Astrocyte (in vitro differentiated cells and primary cell): ENCODE results near the gene SLCO2A1. TPM values are rescaled to one million over a fixed set of nuclear protein-coding genes. Genes with fewer than 3 reads are reported as not detected.

ENCODE experiments used
- DNase-seq: peaks from one replicate; pipeline ENCODE4 v3.0.0-alpha.2; 2010; ENCODE audit warnings: low read depth
- FAIRE-seq: peaks from 2 replicates; lab custom pipeline; 2011; peaks lifted over from hg19 to GRCh38; lab: Jason Lieb, UNC
- H2AFZ ChIP-seq: 2 replicates; pipeline ENCODE4 v1.6.0; 2012; ENCODE audit warnings: low read depth, low read length, inconsistent platforms
- H3K27ac ChIP-seq: 2 replicates; pipeline ENCODE4 v1.5.1; 2011; ENCODE audit warnings: low read depth, low read length, inconsistent platforms
- H3K27me3 ChIP-seq: 2 replicates; pipeline ENCODE4 v1.6.0; 2011; ENCODE audit warnings: low read length, inconsistent platforms; ENCODE audit not compliant: insufficient read depth
- H3K36me3 ChIP-seq: 2 replicates; pipeline ENCODE4 v1.5.1; 2011; ENCODE audit warnings: low read length, inconsistent platforms; ENCODE audit not compliant: insufficient read depth
- H3K4me1 ChIP-seq: 2 replicates; pipeline ENCODE4 v1.5.1; 2011; ENCODE audit warnings: low read length, inconsistent platforms; ENCODE audit not compliant: insufficient read depth
- H3K4me2 ChIP-seq: 2 replicates; pipeline ENCODE4 v1.6.0; 2012; ENCODE audit warnings: low read length, inconsistent platforms
- H3K4me3 ChIP-seq: 2 replicates; pipeline ENCODE4 v1.5.1; 2011; ENCODE audit warnings: low read depth, mild to moderate bottlenecking, low read length, inconsistent platforms; ENCODE audit not compliant: insufficient read depth
- H3K79me2 ChIP-seq: 2 replicates; pipeline ENCODE4 v1.6.0; 2012; ENCODE audit warnings: mild to moderate bottlenecking, low read length, inconsistent platforms; ENCODE audit not compliant: insufficient read depth
- H3K9ac ChIP-seq: 2 replicates; pipeline ENCODE4 v1.6.0; 2012; ENCODE audit warnings: mild to moderate bottlenecking, low read length, inconsistent platforms
- H3K9me3 ChIP-seq: 2 replicates; pipeline ENCODE4 v1.5.1; 2012; ENCODE audit warnings: low read depth, mild to moderate bottlenecking, low read length, inconsistent platforms; ENCODE audit not compliant: insufficient read depth
- H4K20me1 ChIP-seq: 2 replicates; pipeline ENCODE4 v1.6.0; 2012; ENCODE audit warnings: low read length, inconsistent platforms; ENCODE audit not compliant: insufficient read depth
- H3K27ac Mint-ChIP-seq: one replicate; pipeline ENCODE4 v1.8.0; 2021; ENCODE audit warnings: mild to moderate bottlenecking, mixed read lengths; ENCODE audit not compliant: unreplicated experiment
- H3K27me3 Mint-ChIP-seq: one replicate; pipeline ENCODE4 v1.8.0; 2021; ENCODE audit warnings: low read depth, mixed read lengths; ENCODE audit not compliant: unreplicated experiment
- H3K36me3 Mint-ChIP-seq: one replicate; pipeline ENCODE4 v1.8.0; 2021; ENCODE audit warnings: low read depth, mixed read lengths; ENCODE audit not compliant: unreplicated experiment
- H3K4me1 Mint-ChIP-seq: one replicate; pipeline ENCODE4 v1.8.0; 2021; ENCODE audit warnings: low read depth, mixed read lengths; ENCODE audit not compliant: unreplicated experiment
- H3K4me3 Mint-ChIP-seq: one replicate; pipeline ENCODE4 v1.8.0; 2021; ENCODE audit warnings: mild to moderate bottlenecking, moderate library complexity, mixed read lengths; ENCODE audit not compliant: unreplicated experiment
- H3K9me3 Mint-ChIP-seq: one replicate; pipeline ENCODE4 v1.8.0; 2021; ENCODE audit warnings: mild to moderate bottlenecking, mixed read lengths; ENCODE audit not compliant: unreplicated experiment
- EZH2 ChIP-seq: IDR thresholded peaks from 2 replicates; pipeline ENCODE4 v1.6.1; 2012; ENCODE audit warnings: mild to moderate bottlenecking, low read length, inconsistent platforms; ENCODE audit not compliant: insufficient read depth
- total RNA-seq: library from RNA; stranded (reverse); gene quantifications from 2 replicates; pipeline ENCODE4 v1.2.1, GENCODE V29; 2021
- TF ChIP-seq, protein P1 (sequence below): IDR thresholded peaks from 2 replicates; pipeline ENCODE4 v1.5.1; 2011; ENCODE audit warnings: low read depth, mild to moderate bottlenecking, inconsistent platforms, low read length, moderate library complexity; ENCODE audit not compliant: insufficient read depth

The SLCO2A1 gene
- total RNA-seq, 1 donor from 2014 or later, result 2.1 TPM

DNA sequence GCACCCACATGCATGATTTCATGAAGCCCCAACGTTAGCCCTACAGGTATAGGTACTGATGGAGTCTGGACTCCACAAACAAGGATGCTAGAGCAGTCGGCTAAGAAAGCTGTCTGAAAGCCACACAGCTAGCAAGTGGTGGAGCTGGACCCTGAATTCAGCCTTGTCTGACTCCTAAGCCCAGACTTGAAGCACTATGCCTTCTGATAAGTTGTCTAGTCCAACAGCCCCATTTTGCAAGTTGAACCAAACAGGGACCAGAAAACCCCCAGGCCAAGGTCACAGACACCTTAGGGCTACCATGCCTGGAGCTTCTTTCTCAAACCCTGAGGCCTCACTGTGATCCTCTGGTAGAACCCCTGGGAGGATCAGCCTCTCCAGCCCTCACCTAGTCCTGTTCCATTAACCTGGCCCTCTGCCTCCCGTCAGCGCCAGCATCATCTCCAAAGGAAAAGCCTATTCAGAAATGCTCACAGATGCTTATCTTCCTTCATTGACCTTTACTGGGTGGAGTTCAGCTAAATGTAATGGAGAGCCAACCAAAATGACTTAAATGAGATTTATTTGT, 1.7 kb upstream of the SLCO2A1 start:
- Histone ChIP-seq H3K27me3 (peaks cover 11% of the 10 kb centered on the region), H2AFZ (no peak overlapping the region), H3K4me3 (no peak overlapping the region), H3K36me3 (no peaks in the 10 kb centered on the region), H3K4me2 (no peak overlapping the region), H3K4me1 (peaks cover 6% of the 10 kb centered on the region), H4K20me1 (no peaks in the 10 kb centered on the region), H3K27ac (no peak overlapping the region), H3K79me2 (no peaks in the 10 kb centered on the region), H3K9ac (no peak overlapping the region), H3K9me3 (no peaks in the 10 kb centered on the region)
- FAIRE-seq, result no peak
- TF ChIP-seq, protein P1, sequence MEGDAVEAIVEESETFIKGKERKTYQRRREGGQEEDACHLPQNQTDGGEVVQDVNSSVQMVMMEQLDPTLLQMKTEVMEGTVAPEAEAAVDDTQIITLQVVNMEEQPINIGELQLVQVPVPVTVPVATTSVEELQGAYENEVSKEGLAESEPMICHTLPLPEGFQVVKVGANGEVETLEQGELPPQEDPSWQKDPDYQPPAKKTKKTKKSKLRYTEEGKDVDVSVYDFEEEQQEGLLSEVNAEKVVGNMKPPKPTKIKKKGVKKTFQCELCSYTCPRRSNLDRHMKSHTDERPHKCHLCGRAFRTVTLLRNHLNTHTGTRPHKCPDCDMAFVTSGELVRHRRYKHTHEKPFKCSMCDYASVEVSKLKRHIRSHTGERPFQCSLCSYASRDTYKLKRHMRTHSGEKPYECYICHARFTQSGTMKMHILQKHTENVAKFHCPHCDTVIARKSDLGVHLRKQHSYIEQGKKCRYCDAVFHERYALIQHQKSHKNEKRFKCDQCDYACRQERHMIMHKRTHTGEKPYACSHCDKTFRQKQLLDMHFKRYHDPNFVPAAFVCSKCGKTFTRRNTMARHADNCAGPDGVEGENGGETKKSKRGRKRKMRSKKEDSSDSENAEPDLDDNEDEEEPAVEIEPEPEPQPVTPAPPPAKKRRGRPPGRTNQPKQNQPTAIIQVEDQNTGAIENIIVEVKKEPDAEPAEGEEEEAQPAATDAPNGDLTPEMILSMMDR, result no peak
- H3K4me3 Mint-ChIP-seq, result no peak overlapping the region
- no peak for DNase-seq
- peaks cover 50% of the 10 kb centered on the region for H3K27me3 Mint-ChIP-seq
- H3K36me3 Mint-ChIP-seq, result no peaks in the 10 kb centered on the region
- H3K9me3 Mint-ChIP-seq, result no peaks in the 10 kb centered on the region
- peaks cover 10% of the 10 kb centered on the region for H3K4me1 Mint-ChIP-seq
- no peak overlapping the region for H3K27ac Mint-ChIP-seq

DNA sequence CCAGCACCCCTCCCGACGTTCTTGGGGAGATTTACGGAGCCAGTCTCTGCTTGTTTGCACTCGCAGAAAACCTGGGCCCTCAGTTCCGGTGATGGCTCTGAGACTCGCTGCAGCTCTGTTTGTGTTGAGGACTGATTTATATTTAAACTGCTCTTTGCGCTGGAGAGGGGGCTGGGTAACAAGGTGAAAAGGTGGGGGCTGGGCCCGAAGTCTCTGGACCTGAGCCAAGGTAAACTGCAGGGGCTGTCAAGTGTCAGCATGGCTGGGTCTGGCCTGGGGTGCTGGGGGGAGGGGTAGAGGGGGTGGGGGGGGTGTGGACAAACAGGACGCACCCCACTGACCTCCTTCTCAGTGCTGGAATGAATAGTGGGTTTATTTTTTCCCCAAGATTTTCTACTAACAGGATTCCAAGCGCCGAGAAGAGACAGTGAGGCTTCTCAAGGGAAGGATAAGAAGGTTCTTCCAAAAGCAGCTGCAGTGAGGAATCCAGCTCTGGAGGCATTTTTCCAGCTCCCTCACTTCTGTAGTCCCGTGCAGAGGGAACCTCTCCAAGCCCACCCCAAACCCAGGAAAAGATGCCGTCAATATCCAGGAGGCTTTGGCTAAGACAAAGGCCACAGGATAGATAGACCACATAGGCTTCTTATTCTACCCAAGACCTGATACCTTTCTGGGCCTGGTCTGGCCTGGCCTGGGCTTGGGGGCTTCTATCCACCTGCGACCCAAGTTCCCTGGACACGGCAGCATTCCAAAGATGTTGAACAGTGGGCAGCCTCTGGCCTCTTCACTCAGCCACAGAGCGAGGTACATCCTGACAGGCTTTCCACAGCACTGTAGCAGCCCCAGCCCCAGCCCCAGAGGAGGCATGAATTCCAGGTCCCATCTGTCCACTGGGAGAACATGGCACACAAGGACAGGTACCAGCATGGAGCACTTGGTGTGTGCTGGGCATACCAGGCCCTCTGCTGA, 938 bp upstream of the SLCO2A1 start:
- Mint-ChIP-seq H3K4me1 (peaks cover 4% of the 10 kb centered on the region), H3K36me3 (no peaks in the 10 kb centered on the region), H3K27me3 (peaks cover 57% of the 10 kb centered on the region), H3K27ac (no peak overlapping the region), H3K4me3 (peak overlapping the region; percentile 81), H3K9me3 (no peaks in the 10 kb centered on the region)
- no peak overlapping the region for H3K27ac ChIP-seq
- H3K27me3 ChIP-seq, result peaks cover 11% of the 10 kb centered on the region
- no peak overlapping the region for H3K9ac ChIP-seq
- DNase-seq (no peak), FAIRE-seq (no peak)
- H3K4me1 ChIP-seq, result peaks cover 6% of the 10 kb centered on the region
- TF ChIP-seq EZH2, result no peak
- TF ChIP-seq, protein P1, result no peak
- peak overlapping the region; percentile 99 for H3K4me2 ChIP-seq
- H3K79me2 ChIP-seq, result no peaks in the 10 kb centered on the region
- H2AFZ ChIP-seq, result peak overlapping the region; percentile 10
- H3K4me3 ChIP-seq, result no peak overlapping the region
- H3K36me3 ChIP-seq, result no peaks in the 10 kb centered on the region
- no peaks in the 10 kb centered on the region for H4K20me1 ChIP-seq
- H3K9me3 ChIP-seq, result no peaks in the 10 kb centered on the region
